GM12892 (cell line): Measurements from ENCODE around the gene KRT17.

Experiments
- POLR2A ChIP-seq: IDR thresholded peaks from 2 replicates; pipeline ENCODE4 v1.6.1; 2011; ENCODE audit warnings: low read depth, low read length, control low read depth
- POLR2AphosphoS5 ChIP-seq: IDR thresholded peaks from 2 replicates; pipeline ENCODE4 v1.6.1; 2011; ENCODE audit warnings: low read depth, low read length, control low read depth

DNA sequence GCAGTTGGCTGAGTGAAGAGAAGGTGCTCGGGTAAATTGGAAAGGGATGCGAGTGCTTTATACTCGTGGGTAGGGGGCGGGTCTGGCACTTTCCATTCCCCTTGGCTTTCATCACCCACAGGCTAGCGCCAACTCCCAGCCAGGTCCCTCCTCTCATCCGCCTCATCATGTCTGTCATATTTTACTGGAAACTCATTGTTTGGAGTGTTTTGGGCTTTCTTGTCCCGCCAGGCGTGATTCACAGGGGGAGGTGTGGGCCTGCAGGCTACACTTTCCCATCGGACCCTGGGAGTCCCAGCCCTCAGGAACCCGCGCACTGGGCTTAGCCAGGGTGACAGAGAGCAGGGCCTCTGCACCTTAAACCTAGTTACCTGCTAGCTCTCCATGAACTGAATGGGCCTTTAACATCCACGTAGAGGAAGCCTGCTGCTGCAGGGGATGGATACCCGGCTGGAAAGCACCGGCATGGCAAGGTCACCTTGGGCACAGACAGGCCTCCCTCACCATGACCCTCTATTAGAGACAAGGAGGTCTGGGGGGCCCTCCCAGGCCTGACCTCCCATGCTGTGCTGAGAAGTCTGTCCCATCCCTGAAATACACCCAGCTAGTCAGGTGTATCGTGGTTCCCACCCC is 37.4 kb downstream of the KRT17 start, which contains the start of gene KRT14:
- TF ChIP-seq POLR2AphosphoS5 (no peak), POLR2A (no peak)
